DMS79 treated with DMSO at 0.1 percent for 48 hours (cell line): ENCODE measurements around the gene TMC7.
"Not testable (repeated sequence)": the region's sequence is repeated elsewhere in the genome, so short reads cannot be mapped to it uniquely, and the experiment has no call there.

ENCODE experiments used
- DNase-seq: peaks from one replicate; lab custom pipeline; 2025; lab: John Stamatoyannopoulos, UW

The TMC7 gene

GRCh38 chr16:18979936-18980335 lies 3.8 kb upstream of the TMC7 start:
- DNase-seq = peak; percentile 9

- no peak for DNase-seq
These were observed 786 bp downstream of the TMC7 start for GRCh38 chr16:18984435-18985005.

- not testable (repeated sequence) for DNase-seq
These were observed 1.5 kb downstream of the TMC7 start for GRCh38 chr16:18985256-18985655.

GRCh38 chr16:18991731-18992130 lies 8.0 kb downstream of the TMC7 start:
- DNase-seq = not testable (repeated sequence)

- not testable (repeated sequence) for DNase-seq
These were observed 9.8 kb downstream of the TMC7 start for GRCh38 chr16:18993531-18993930.

- DNase-seq = not testable (repeated sequence)
These were observed 10.4 kb downstream of the TMC7 start for GRCh38 chr16:18994181-18994580.

GRCh38 chr16:18995406-18995805 lies 11.7 kb downstream of the TMC7 start:
- DNase-seq = not testable (repeated sequence)

GRCh38 chr16:18996536-18996935 lies 12.8 kb downstream of the TMC7 start:
- DNase-seq = not testable (repeated sequence)

GRCh38 chr16:18997001-18997400 lies 13.3 kb downstream of the TMC7 start:
- DNase-seq = not testable (repeated sequence)

GRCh38 chr16:18999045-18999393 lies 15.3 kb downstream of the TMC7 start:
- DNase-seq = no peak

- DNase-seq = no peak
These were observed 18.1 kb downstream of the TMC7 start for GRCh38 chr16:19001788-19002187.

- no peak for DNase-seq
These were observed 20.2 kb downstream of the TMC7 start for GRCh38 chr16:19003935-19004334.

GRCh38 chr16:19005561-19006445 lies 22.1 kb downstream of the TMC7 start:
- no peak for DNase-seq

- DNase-seq = no peak
These were observed 22.9 kb downstream of the TMC7 start for GRCh38 chr16:19006446-19007315.

- no peak for DNase-seq
These were observed 24.8 kb downstream of the TMC7 start for GRCh38 chr16:19008245-19009169.

GRCh38 chr16:19011169-19011731 lies 27.5 kb downstream of the TMC7 start:
- DNase-seq = no peak

GRCh38 chr16:19014461-19014860 lies 30.7 kb downstream of the TMC7 start:
- DNase-seq = no peak

GRCh38 chr16:19017179-19017578 lies 33.4 kb downstream of the TMC7 start:
- no peak for DNase-seq

- no peak for DNase-seq
These were observed 37.0 kb downstream of the TMC7 start for GRCh38 chr16:19020689-19021088.

- no peak for DNase-seq
These were observed 38.0 kb downstream of the TMC7 start for GRCh38 chr16:19021747-19022146.

- DNase-seq = no peak
These were observed 43.7 kb downstream of the TMC7 start for GRCh38 chr16:19027416-19027815.
